ENCODE data around the gene DHRS12. TPM values are rescaled to one million over a fixed set of nuclear protein-coding genes. Genes with fewer than 3 reads are reported as not detected.
A peak's percentile ranks its signal among the peaks of the same experiment; 100 is the strongest.
"Not testable (repeated sequence)": the region's sequence is repeated elsewhere in the genome, so short reads cannot be mapped to it uniquely, and the experiment has no call there.

DHRS12 gene
- total RNA-seq, 1 experiment from 2014 or later = 11.3 TPM

- DNase-seq (ENCODE audit: low spot score) = peak; percentile 74
These were observed 25.6 kb upstream of the DHRS12 start for GRCh38 chr13:51829568-51829899.

GRCh38 chr13:51828730-51829567, 25.0 kb upstream of the DHRS12 start:
- no peak for DNase-seq (ENCODE audit: low spot score)
- in situ Hi-C loops (cut with HindIII; ENCODE audit: low sequenced_read_pairs) = no loop called here

More at GRCh38 chr13:51829568-51829899, 25.6 kb upstream of the DHRS12 start:
- in situ Hi-C loops (cut with HindIII; ENCODE audit: low sequenced_read_pairs) = no loop called here

GRCh38 chr13:51827254-51827653, 23.3 kb upstream of the DHRS12 start:
- DNase-seq (ENCODE audit: low spot score) = no peak
- in situ Hi-C loops (cut with HindIII; ENCODE audit: low sequenced_read_pairs) = no loop called here

- DNase-seq (ENCODE audit: low spot score) = peak; percentile 68
- in situ Hi-C loops (cut with HindIII; ENCODE audit: low sequenced_read_pairs) = no loop called here
These were observed 22.6 kb upstream of the DHRS12 start for GRCh38 chr13:51826606-51827005.

- in situ Hi-C loops (cut with HindIII; ENCODE audit: low sequenced_read_pairs) = no loop called here
These were observed 21.8 kb upstream of the DHRS12 start for GRCh38 chr13:51825681-51826254.

GRCh38 chr13:51825165-51825592, 21.2 kb upstream of the DHRS12 start:
- in situ Hi-C loops (cut with HindIII; ENCODE audit: low sequenced_read_pairs) = no loop called here
- no peak for DNase-seq (ENCODE audit: low spot score)

More at GRCh38 chr13:51825681-51826254, 21.8 kb upstream of the DHRS12 start:
- no peak for DNase-seq (ENCODE audit: low spot score)

GRCh38 chr13:51824712-51825111, 20.7 kb upstream of the DHRS12 start:
- DNase-seq (ENCODE audit: low spot score); in situ Hi-C loops (cut with HindIII; ENCODE audit: low sequenced_read_pairs): not testable (repeated sequence)

- no peak for DNase-seq (ENCODE audit: low spot score)
- in situ Hi-C loops (cut with HindIII; ENCODE audit: low sequenced_read_pairs) = no loop called here
These were observed 19.9 kb upstream of the DHRS12 start for GRCh38 chr13:51823863-51824262.

- no peak for DNase-seq (ENCODE audit: low spot score)
These were observed 19.4 kb upstream of the DHRS12 start for GRCh38 chr13:51823359-51823758.

GRCh38 chr13:51822106-51822815, 18.3 kb upstream of the DHRS12 start:
- DNase-seq (ENCODE audit: low spot score) = peak; percentile 83
- in situ Hi-C loops (cut with HindIII; ENCODE audit: low sequenced_read_pairs) = no loop called here

More at GRCh38 chr13:51823359-51823758, 19.4 kb upstream of the DHRS12 start:
- in situ Hi-C loops (cut with HindIII; ENCODE audit: low sequenced_read_pairs) = no loop called here

GRCh38 chr13:51821606-51822005, 17.6 kb upstream of the DHRS12 start:
- in situ Hi-C loops (cut with HindIII; ENCODE audit: low sequenced_read_pairs) = no loop called here
- DNase-seq (ENCODE audit: low spot score) = no peak

GRCh38 chr13:51820016-51820597, 16.1 kb upstream of the DHRS12 start:
- DNase-seq (ENCODE audit: low spot score) = no peak
- in situ Hi-C loops (cut with HindIII; ENCODE audit: low sequenced_read_pairs) = no loop called here

GRCh38 chr13:51819544-51819943, 15.6 kb upstream of the DHRS12 start:
- DNase-seq (ENCODE audit: low spot score) = no peak
- in situ Hi-C loops (cut with HindIII; ENCODE audit: low sequenced_read_pairs) = no loop called here

- in situ Hi-C loops (cut with HindIII; ENCODE audit: low sequenced_read_pairs) = no loop called here
- no peak for DNase-seq (ENCODE audit: low spot score)
These were observed 15.0 kb upstream of the DHRS12 start for GRCh38 chr13:51818781-51819511.

GRCh38 chr13:51818276-51818675, 14.3 kb upstream of the DHRS12 start:
- in situ Hi-C loops (cut with HindIII; ENCODE audit: low sequenced_read_pairs) = no loop called here

GRCh38 chr13:51817717-51818116, 13.8 kb upstream of the DHRS12 start:
- in situ Hi-C loops (cut with HindIII; ENCODE audit: low sequenced_read_pairs) = no loop called here

More at GRCh38 chr13:51818276-51818675, 14.3 kb upstream of the DHRS12 start:
- no peak for DNase-seq (ENCODE audit: low spot score)

GRCh38 chr13:51816604-51817249, 12.8 kb upstream of the DHRS12 start:
- no peak for DNase-seq (ENCODE audit: low spot score)

More at GRCh38 chr13:51817717-51818116, 13.8 kb upstream of the DHRS12 start:
- no peak for DNase-seq (ENCODE audit: low spot score)

GRCh38 chr13:51815848-51816247, 11.9 kb upstream of the DHRS12 start:
- in situ Hi-C loops (cut with HindIII; ENCODE audit: low sequenced_read_pairs) = no loop called here
- no peak for DNase-seq (ENCODE audit: low spot score)

More at GRCh38 chr13:51816604-51817249, 12.8 kb upstream of the DHRS12 start:
- in situ Hi-C loops (cut with HindIII; ENCODE audit: low sequenced_read_pairs) = no loop called here

Measured in G401 (cell line).